ENCODE data around the gene CFAP141. TPM values are rescaled to one million over a fixed set of nuclear protein-coding genes. Genes with fewer than 3 reads are reported as not detected.
A peak's percentile ranks its signal among the peaks of the same experiment; 100 is the strongest.

The CFAP141 gene
- total and polyA plus RNA-seq, 2 donors from 2014 or later = not detected

GRCh38 chr1:154221278-154222001, 15.3 kb upstream of the CFAP141 start:
- peak; percentile 52 to 93 (median 75) for DNase-seq
- Histone ChIP-seq H3K9ac (ENCODE audit: low read length in 3 of 3) (peak overlapping the region; percentile 13 to 93 (median 82)), H3K9me3 (ENCODE audit: control insufficient read depth in 2 of 3, insufficient read depth in 1 of 3, low read length in 3 of 3) (no peaks in the 10 kb centered on the region), H3K36me3 (ENCODE audit: control insufficient read depth in 2 of 3, insufficient read depth in 3 of 3, low read length in 3 of 3) (peaks cover 5 to 29% (median 8%) of the 10 kb centered on the region in 3 donors), H3K27ac (ENCODE audit: low read depth in 2 of 2, low read length in 2 of 2) (peak overlapping the region; percentile 95 to 99), H3K4me3 (ENCODE audit: low read length in 3 of 3) (peak overlapping the region; percentile 62 to 89 (median 79)), H3K4me1 (ENCODE audit: control insufficient read depth in 2 of 3, insufficient read depth in 2 of 3, low read depth in 1 of 3, low read length in 3 of 3) (peaks cover 0 to 30% (median 15%) of the 10 kb centered on the region in 3 donors), H3K27me3 (ENCODE audit: control insufficient read depth, insufficient read depth, low read length) (no peaks in the 10 kb centered on the region)
- FAIRE-seq = no peak
- TF ChIP-seq CTCF (IDR thresholded peaks at IDR 0.05; ENCODE audit: borderline replicate concordance, extremely low read depth, insufficient read depth) = no peak
- intact Hi-C loops (cut with DNase I) = no loop called here

DNA sequence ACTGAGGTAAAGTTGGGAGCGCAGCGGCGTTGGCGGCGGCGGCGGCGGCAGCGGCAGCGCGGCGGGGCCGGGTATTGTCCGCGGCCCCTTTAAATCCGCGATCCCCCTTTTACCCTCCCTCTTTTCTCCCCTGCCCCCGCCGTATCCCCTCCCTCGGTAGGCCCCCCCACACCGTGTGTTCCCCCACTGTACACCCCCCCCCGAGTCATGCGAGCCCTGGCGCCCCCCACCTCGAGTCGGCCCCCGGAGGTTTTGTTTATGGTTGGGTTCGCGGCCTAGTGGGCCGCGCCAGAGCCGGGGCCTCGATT, 14.8 kb upstream of the CFAP141 start:
- no peaks in the 10 kb centered on the region for H3K9me3 ChIP-seq (ENCODE audit: control insufficient read depth in 2 of 3, insufficient read depth in 1 of 3, low read length in 3 of 3)
- H3K27me3 ChIP-seq (ENCODE audit: control insufficient read depth, insufficient read depth, low read length) = no peaks in the 10 kb centered on the region
- peaks cover 0 to 30% (median 15%) of the 10 kb centered on the region in 3 donors for H3K4me1 ChIP-seq (ENCODE audit: control insufficient read depth in 2 of 3, insufficient read depth in 2 of 3, low read depth in 1 of 3, low read length in 3 of 3)
- TF ChIP-seq CTCF (IDR thresholded peaks at IDR 0.05; ENCODE audit: borderline replicate concordance, extremely low read depth, insufficient read depth) = no peak
- intact Hi-C loops (cut with DNase I) = no loop called here
- peaks cover 5 to 23% (median 8%) of the 10 kb centered on the region in 3 donors for H3K36me3 ChIP-seq (ENCODE audit: control insufficient read depth in 2 of 3, insufficient read depth in 3 of 3, low read length in 3 of 3)
- no peak for FAIRE-seq
- DNase-seq = no peak
- H3K4me3 ChIP-seq (ENCODE audit: low read length in 3 of 3) = peak overlapping the region in 2 of 3 donors; percentile 79 to 89
- H3K9ac ChIP-seq (ENCODE audit: low read length in 3 of 3) = peak overlapping the region in 1 of 3 donors; percentile 93
- peak overlapping the region; percentile 95 to 99 for H3K27ac ChIP-seq (ENCODE audit: low read depth in 2 of 2, low read length in 2 of 2)

DNA sequence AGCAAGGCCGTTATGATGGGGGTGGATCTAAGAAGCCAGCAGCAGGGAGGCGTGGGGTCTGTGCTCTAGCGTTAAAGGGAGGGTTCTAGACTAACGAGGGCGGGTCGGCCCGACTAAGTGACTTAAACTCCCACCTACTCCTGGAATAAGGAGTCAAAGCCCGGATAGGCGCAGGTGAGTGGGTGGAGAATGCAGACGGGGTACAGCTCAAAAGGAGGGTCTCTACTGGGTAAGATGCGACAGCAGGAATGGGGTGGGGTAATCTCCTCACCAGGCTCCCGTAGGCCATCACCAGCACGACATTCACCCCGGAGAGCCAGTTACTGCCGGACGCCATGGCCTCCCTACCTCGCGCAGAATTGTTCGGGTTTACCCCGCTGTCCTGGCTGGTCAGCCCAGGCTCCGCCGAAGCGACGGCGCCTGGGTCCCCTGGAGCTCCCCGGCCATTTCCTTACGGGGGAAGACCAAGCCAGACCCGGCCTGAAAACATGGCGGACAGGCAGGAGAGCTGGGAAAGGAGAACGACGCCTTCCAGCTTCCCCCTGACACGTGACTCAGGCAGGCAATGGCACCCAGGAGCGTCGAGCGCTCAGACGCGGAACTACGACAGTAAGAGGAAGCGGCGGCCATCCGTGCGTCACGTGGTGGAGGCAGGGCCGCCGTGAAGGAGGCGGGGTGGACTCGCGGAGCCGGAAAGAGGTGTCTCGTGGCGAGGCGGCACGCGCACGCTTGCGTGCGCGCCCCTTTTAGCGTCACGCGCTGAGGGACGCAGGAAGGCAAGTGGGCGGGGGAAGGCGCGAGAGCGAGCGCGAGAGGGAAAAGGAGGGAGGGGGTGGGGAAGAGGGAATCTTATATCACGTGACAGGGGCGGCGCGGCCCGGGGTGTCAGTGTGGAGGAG, 14.2 kb upstream of the CFAP141 start, which contains the start of gene UBAP2L:
UBAP2L (plus strand) TSS at position 885 of the 899 bp plus-strand sequence. CDS start 4,169 bp downstream, outside the sequence.
- Histone ChIP-seq H3K27ac (ENCODE audit: low read depth in 2 of 2, low read length in 2 of 2) (peak within 1 kb of the TSS; percentile 99), H3K9me3 (ENCODE audit: control insufficient read depth in 2 of 3, insufficient read depth in 1 of 3, low read length in 3 of 3) (no peaks in the 10 kb centered on the region), H3K36me3 (ENCODE audit: control insufficient read depth in 2 of 3, insufficient read depth in 3 of 3, low read length in 3 of 3) (peaks cover 5 to 23% (median 8%) of the 10 kb centered on the region in 3 donors), H3K9ac (ENCODE audit: low read length in 3 of 3) (peak within 1 kb of the TSS; percentile 92 to 100 (median 95)), H3K4me3 (ENCODE audit: low read length in 3 of 3) (peak within 1 kb of the TSS; percentile 90 to 94 (median 93)), H3K4me1 (ENCODE audit: control insufficient read depth in 2 of 3, insufficient read depth in 2 of 3, low read depth in 1 of 3, low read length in 3 of 3) (peaks cover 0 to 30% (median 12%) of the 10 kb centered on the region in 3 donors), H3K27me3 (ENCODE audit: control insufficient read depth, insufficient read depth, low read length) (no peaks in the 10 kb centered on the region)
- FAIRE-seq = peak; percentile 88
- intact Hi-C loops (cut with DNase I) = no loop called here
- TF ChIP-seq CTCF (IDR thresholded peaks at IDR 0.05; ENCODE audit: borderline replicate concordance, extremely low read depth, insufficient read depth) = no peak
- DNase-seq = peak; percentile 99 to 100 (median 100)

All from kidney (tissue), 14 donors.